ENCODE data around the gene PARP3. TPM values are rescaled to one million over a fixed set of nuclear protein-coding genes. Genes with fewer than 3 reads are reported as not detected.

Gene PARP3
- total RNA-seq, 4 donors from 2014 or later: 7.3 to 33.0 (median 14.2) TPM

- no peaks in the 10 kb centered on the region for H3K4me1 ChIP-seq
- no peak overlapping the region for H3K4me3 ChIP-seq
- intact Hi-C loops (cut with DNase I): no loop called here
- no peak overlapping the region for H3K27ac ChIP-seq
- H3K27me3 ChIP-seq: no peaks in the 10 kb centered on the region
- no peaks in the 10 kb centered on the region for H3K9me3 ChIP-seq
- H3K36me3 ChIP-seq: peaks cover 29 to 58% (median 43%) of the 10 kb centered on the region in 3 donors
- DNase-seq: no peak
- 94 to 96% methylated on average over 11 to 13 of the region's 15 CpGs for WGBS, 2 donors
- no peak for TF ChIP-seq POLR2A (IDR thresholded peaks at IDR 0.05)
- TF ChIP-seq, protein P1, sequence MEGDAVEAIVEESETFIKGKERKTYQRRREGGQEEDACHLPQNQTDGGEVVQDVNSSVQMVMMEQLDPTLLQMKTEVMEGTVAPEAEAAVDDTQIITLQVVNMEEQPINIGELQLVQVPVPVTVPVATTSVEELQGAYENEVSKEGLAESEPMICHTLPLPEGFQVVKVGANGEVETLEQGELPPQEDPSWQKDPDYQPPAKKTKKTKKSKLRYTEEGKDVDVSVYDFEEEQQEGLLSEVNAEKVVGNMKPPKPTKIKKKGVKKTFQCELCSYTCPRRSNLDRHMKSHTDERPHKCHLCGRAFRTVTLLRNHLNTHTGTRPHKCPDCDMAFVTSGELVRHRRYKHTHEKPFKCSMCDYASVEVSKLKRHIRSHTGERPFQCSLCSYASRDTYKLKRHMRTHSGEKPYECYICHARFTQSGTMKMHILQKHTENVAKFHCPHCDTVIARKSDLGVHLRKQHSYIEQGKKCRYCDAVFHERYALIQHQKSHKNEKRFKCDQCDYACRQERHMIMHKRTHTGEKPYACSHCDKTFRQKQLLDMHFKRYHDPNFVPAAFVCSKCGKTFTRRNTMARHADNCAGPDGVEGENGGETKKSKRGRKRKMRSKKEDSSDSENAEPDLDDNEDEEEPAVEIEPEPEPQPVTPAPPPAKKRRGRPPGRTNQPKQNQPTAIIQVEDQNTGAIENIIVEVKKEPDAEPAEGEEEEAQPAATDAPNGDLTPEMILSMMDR (IDR thresholded peaks at IDR 0.05): no peak
Measured at GRCh38 chr3:51932471-51933370, 9.4 kb upstream of the PARP3 start.

- Histone ChIP-seq H3K27ac (no peak overlapping the region), H3K4me3 (no peak overlapping the region), H3K27me3 (no peaks in the 10 kb centered on the region), H3K36me3 (peaks cover 34 to 67% (median 48%) of the 10 kb centered on the region in 3 donors), H3K9me3 (no peaks in the 10 kb centered on the region), H3K4me1 (no peaks in the 10 kb centered on the region)
- 91 to 98% methylated on average over 5 to 9 of the region's 13 CpGs for WGBS, 2 donors
- no peak for DNase-seq
- TF ChIP-seq POLR2A (IDR thresholded peaks at IDR 0.05): no peak
- TF ChIP-seq, protein P1 (IDR thresholded peaks at IDR 0.05): no peak
- intact Hi-C loops (cut with DNase I): no loop called here
Measured at GRCh38 chr3:51933471-51934138, 8.6 kb upstream of the PARP3 start.

DNA sequence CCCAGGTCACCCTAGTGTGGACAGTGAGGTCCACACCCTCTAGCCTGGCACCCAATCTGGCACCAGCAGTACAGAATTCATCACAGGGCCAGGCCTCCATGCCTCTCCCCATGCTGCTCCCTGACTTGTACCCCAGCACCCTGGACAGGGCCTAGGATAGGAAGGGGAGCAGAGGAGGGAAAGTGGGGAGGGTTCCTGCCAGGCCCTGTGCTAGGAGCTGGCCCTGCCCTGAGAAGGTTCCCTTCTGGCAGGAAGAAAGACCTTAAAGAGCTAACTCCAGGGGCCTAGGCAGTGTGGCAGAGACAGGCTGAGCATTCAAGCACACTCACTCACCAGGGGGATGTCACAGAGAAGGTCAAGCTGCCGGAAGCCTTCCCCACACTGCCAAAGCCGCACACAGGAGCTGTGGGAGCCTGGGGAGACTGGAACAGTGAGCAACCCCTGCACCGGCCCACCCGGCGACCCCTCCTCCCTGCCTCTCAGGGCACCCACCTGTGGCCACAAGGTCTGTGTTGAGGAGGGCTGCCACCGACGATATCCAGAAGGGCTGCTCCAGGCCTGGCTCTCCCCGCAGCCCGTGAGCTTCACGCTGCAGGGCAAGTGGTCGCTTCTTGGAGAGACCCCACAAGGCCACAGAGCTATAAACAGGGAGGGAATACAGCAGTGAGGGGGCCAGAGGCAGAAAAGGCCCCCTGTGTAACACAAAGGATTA, 7.9 kb upstream of the PARP3 start:
- intact Hi-C loops (cut with DNase I): no loop called here
- 90 to 100% methylated on average over 3 to 4 of the region's 11 CpGs for WGBS, 2 donors
- no peak for TF ChIP-seq POLR2A (IDR thresholded peaks at IDR 0.05)
- TF ChIP-seq, protein P1 (IDR thresholded peaks at IDR 0.05): no peak
- Histone ChIP-seq H3K4me1 (peaks cover 0 to 6% (median 0%) of the 10 kb centered on the region in 3 donors), H3K36me3 (peaks cover 34 to 74% (median 48%) of the 10 kb centered on the region in 3 donors), H3K9me3 (no peaks in the 10 kb centered on the region), H3K27me3 (no peaks in the 10 kb centered on the region), H3K27ac (no peak overlapping the region), H3K4me3 (no peak overlapping the region)
- no peak for DNase-seq

DNA sequence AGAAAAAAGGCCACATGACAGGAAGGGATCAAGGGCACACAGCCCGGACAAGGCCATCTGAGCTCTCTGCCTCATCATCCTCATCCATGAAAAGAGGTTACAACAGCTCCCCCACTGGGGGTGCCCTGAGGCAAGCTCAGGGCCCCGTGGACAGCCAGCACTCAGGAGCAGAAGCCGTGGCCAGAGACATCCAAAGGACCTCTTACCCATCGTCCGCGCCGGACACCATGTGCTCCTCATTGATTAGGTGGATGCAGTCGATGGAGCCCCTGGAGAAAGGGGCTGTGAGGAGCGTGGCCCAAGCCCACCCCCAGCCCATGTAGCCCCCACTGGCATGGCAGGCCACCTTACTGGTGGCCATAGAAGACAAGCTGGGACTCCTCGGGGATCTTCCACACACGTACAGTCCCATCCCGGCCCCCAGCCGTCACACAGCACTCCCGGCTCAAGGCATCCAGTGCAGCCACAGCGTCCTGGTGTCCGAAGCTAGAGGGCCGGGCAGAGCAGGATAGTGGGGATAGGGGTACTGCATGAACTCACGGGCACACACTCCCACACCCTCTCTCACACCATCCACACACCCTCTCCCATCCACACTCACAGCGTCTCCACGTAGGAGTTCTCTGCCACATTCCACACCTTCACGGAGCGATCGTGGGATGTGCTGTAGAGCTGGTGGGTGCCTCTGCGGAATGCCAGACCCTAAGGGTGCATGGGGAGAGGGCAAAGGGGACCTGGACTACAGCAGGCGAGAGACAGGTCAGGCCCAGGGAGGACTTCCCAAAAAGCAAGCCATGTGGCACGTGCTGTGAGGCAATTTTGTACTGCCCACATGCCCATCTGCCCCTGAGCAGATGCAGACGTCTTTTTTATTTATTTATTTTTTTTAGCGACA, 6.9 kb upstream of the PARP3 start:
- DNase-seq: no peak
- TF ChIP-seq POLR2A (IDR thresholded peaks at IDR 0.05): no peak
- TF ChIP-seq, protein P1 (IDR thresholded peaks at IDR 0.05): no peak
- Histone ChIP-seq H3K4me1 (peaks cover 2 to 15% (median 5%) of the 10 kb centered on the region in 3 donors), H3K9me3 (no peaks in the 10 kb centered on the region), H3K27ac (no peak overlapping the region), H3K27me3 (no peaks in the 10 kb centered on the region), H3K36me3 (peaks cover 34 to 75% (median 48%) of the 10 kb centered on the region in 3 donors), H3K4me3 (no peak overlapping the region)
- WGBS, 2 donors: 78 to 94% methylated on average over 9 to 17 of the region's 28 CpGs
- intact Hi-C loops (cut with DNase I): no loop called here
